ENCODE measurements around the gene GCH1.

GRCh38 chr14:54796961-54797360 is 105.7 kb downstream of the GCH1 start:
- no peak for TF ChIP-seq ZNF263 (CRISPR knock-in tag; IDR thresholded peaks at IDR 0.05; ENCODE audit: low read depth)
- TF ChIP-seq CTCF (IDR thresholded peaks at IDR 0.05), result no peak
- TF ChIP-seq ZNF281 (CRISPR knock-in tag; IDR thresholded peaks at IDR 0.05), result no peak
- TF ChIP-seq ATF2 (CRISPR knock-in tag; IDR thresholded peaks at IDR 0.05; ENCODE audit: borderline replicate concordance, low read depth), result no peak
- TF ChIP-seq NFE2L1 (CRISPR knock-in tag; IDR thresholded peaks at IDR 0.05), result no peak
- no peak for TF ChIP-seq MAX (CRISPR knock-in tag; IDR thresholded peaks at IDR 0.05)
- no peak for TF ChIP-seq ELF4 (CRISPR knock-in tag; IDR thresholded peaks at IDR 0.05; ENCODE audit: low read depth)
- TF ChIP-seq FOXJ3 (CRISPR knock-in tag; IDR thresholded peaks at IDR 0.05; ENCODE audit: borderline replicate concordance), result no peak
- TF ChIP-seq AFF4 (CRISPR knock-in tag; IDR thresholded peaks at IDR 0.05; ENCODE audit: borderline replicate concordance), result no peak
- no peak for TF ChIP-seq ARID4B (CRISPR knock-in tag; IDR thresholded peaks at IDR 0.05; ENCODE audit: borderline replicate concordance)
- no peak for TF ChIP-seq ZBTB21 (CRISPR knock-in tag; IDR thresholded peaks at IDR 0.05; ENCODE audit: borderline replicate concordance)
- no peak for TF ChIP-seq E2F4 (CRISPR knock-in tag; IDR thresholded peaks at IDR 0.05; ENCODE audit: borderline replicate concordance, low read depth)
- TF ChIP-seq ZNF219 (CRISPR knock-in tag; IDR thresholded peaks at IDR 0.05; ENCODE audit: borderline replicate concordance), result no peak
- no peak for TF ChIP-seq HMGXB4 (CRISPR knock-in tag; IDR thresholded peaks at IDR 0.05)
